Stomach smooth muscle (tissue), 2 donors: ENCODE data around the gene C22orf23.
"Not testable (repeated sequence)": the region's sequence is repeated elsewhere in the genome, so short reads cannot be mapped to it uniquely, and the experiment has no call there.

Experiments
- H3K27ac ChIP-seq: one replicate; pipeline ENCODE4 v1.7.0; 2013; ENCODE audit warnings: mild to moderate bottlenecking, low read length, inconsistent platforms
- H3K27me3 ChIP-seq, 2 donors: one replicate each; pipeline ENCODE4 v1.7.0; 2013; ENCODE audit warnings: low read length in 2 of 2; ENCODE audit not compliant: insufficient read depth in 2 of 2, control insufficient read depth in 1 of 2
- H3K36me3 ChIP-seq, 2 donors: one replicate each; pipeline ENCODE4 v1.7.0; 2013; ENCODE audit warnings: low read length in 2 of 2; ENCODE audit not compliant: control insufficient read depth in 2 of 2, insufficient read depth in 2 of 2
- H3K4me1 ChIP-seq: one replicate; pipeline ENCODE4 v1.7.0; 2013; ENCODE audit warnings: low read length; ENCODE audit not compliant: control insufficient read depth, insufficient read depth
- H3K4me3 ChIP-seq, 2 donors: one replicate each; pipeline ENCODE4 v1.7.0; 2013; ENCODE audit warnings: low read length in 2 of 2
- H3K9ac ChIP-seq, 2 donors: one replicate each; pipeline ENCODE4 v1.7.0; 2013; ENCODE audit warnings: low read length in 2 of 2, mild to moderate bottlenecking in 1 of 2
- H3K9me3 ChIP-seq, 2 donors: one replicate each; pipeline ENCODE4 v1.7.0; 2013; ENCODE audit warnings: low read length in 2 of 2; ENCODE audit not compliant: control insufficient read depth in 2 of 2
- donor health status: healthy.
- donor health status: Pancreatic carcinoma.

Gene C22orf23

GRCh38 chr22:37981282-37982011 is 28.0 kb upstream of the C22orf23 start:
- Histone ChIP-seq H3K4me3 (peak overlapping the region in 1 of 2 donors; percentile 35), H3K27me3 (no peaks in the 10 kb centered on the region), H3K27ac (no peak overlapping the region), H3K9me3 (no peaks in the 10 kb centered on the region), H3K9ac (no peak overlapping the region), H3K36me3 (no peaks in the 10 kb centered on the region), H3K4me1 (no peaks in the 10 kb centered on the region)

GRCh38 chr22:37979782-37980181 is 26.4 kb upstream of the C22orf23 start:
- peaks cover 2% of the 10 kb centered on the region for H3K4me1 ChIP-seq
- H3K9ac ChIP-seq: no peak overlapping the region
- H3K27ac ChIP-seq: no peak overlapping the region
- no peak overlapping the region for H3K4me3 ChIP-seq
- no peaks in the 10 kb centered on the region for H3K27me3 ChIP-seq
- H3K9me3 ChIP-seq: no peaks in the 10 kb centered on the region
- H3K36me3 ChIP-seq: peaks cover 0 to 8% of the 10 kb centered on the region in 2 donors

GRCh38 chr22:37976547-37976946 is 23.1 kb upstream of the C22orf23 start:
- peaks cover 0 to 8% of the 10 kb centered on the region in 2 donors for H3K36me3 ChIP-seq
- H3K9ac ChIP-seq: no peak overlapping the region
- H3K4me1 ChIP-seq: peaks cover 2% of the 10 kb centered on the region
- H3K27me3 ChIP-seq: no peaks in the 10 kb centered on the region
- H3K9me3 ChIP-seq: no peaks in the 10 kb centered on the region
- H3K27ac ChIP-seq: no peak overlapping the region
- H3K4me3 ChIP-seq: no peak overlapping the region

GRCh38 chr22:37976022-37976421 is 22.6 kb upstream of the C22orf23 start:
- not testable (repeated sequence) for H3K36me3 ChIP-seq, H3K27me3 ChIP-seq, H3K4me3 ChIP-seq, H3K27ac ChIP-seq, H3K4me1 ChIP-seq, H3K9me3 ChIP-seq, H3K9ac ChIP-seq

- Histone ChIP-seq H3K9me3 (no peaks in the 10 kb centered on the region), H3K4me3 (no peak overlapping the region), H3K27ac (no peak overlapping the region), H3K27me3 (no peaks in the 10 kb centered on the region), H3K9ac (no peak overlapping the region), H3K36me3 (peaks cover 0 to 8% of the 10 kb centered on the region in 2 donors), H3K4me1 (peaks cover 2% of the 10 kb centered on the region)
Observed at GRCh38 chr22:37975153-37975552, 21.8 kb upstream of the C22orf23 start.

- Histone ChIP-seq H3K4me3 (no peak overlapping the region), H3K9me3 (no peaks in the 10 kb centered on the region), H3K9ac (no peak overlapping the region), H3K27me3 (no peaks in the 10 kb centered on the region), H3K4me1 (peaks cover 2% of the 10 kb centered on the region), H3K36me3 (peaks cover 3 to 11% of the 10 kb centered on the region in 2 donors), H3K27ac (no peak overlapping the region)
Observed at GRCh38 chr22:37973271-37974170, 20.1 kb upstream of the C22orf23 start.

GRCh38 chr22:37972527-37972926 is 19.1 kb upstream of the C22orf23 start:
- H3K27me3 ChIP-seq: no peaks in the 10 kb centered on the region
- H3K9me3 ChIP-seq: no peaks in the 10 kb centered on the region
- peaks cover 2% of the 10 kb centered on the region for H3K4me1 ChIP-seq
- H3K36me3 ChIP-seq: peaks cover 7 to 21% of the 10 kb centered on the region in 2 donors
- H3K4me3 ChIP-seq: no peak overlapping the region
- no peak overlapping the region for H3K9ac ChIP-seq
- no peak overlapping the region for H3K27ac ChIP-seq

- H3K36me3 ChIP-seq: peaks cover 14 to 28% of the 10 kb centered on the region in 2 donors
- no peak overlapping the region for H3K9ac ChIP-seq
- H3K27ac ChIP-seq: no peak overlapping the region
- H3K9me3 ChIP-seq: no peaks in the 10 kb centered on the region
- H3K4me1 ChIP-seq: peaks cover 2% of the 10 kb centered on the region
- H3K4me3 ChIP-seq: no peak overlapping the region
- no peaks in the 10 kb centered on the region for H3K27me3 ChIP-seq
Observed at GRCh38 chr22:37971475-37972434, 18.4 kb upstream of the C22orf23 start.

GRCh38 chr22:37970864-37971263 is 17.5 kb upstream of the C22orf23 start:
- Histone ChIP-seq H3K36me3 (peaks cover 14 to 26% of the 10 kb centered on the region in 2 donors), H3K27ac (no peak overlapping the region), H3K4me1 (peaks cover 6% of the 10 kb centered on the region), H3K9me3 (no peaks in the 10 kb centered on the region), H3K27me3 (no peaks in the 10 kb centered on the region), H3K9ac (no peak overlapping the region), H3K4me3 (no peak overlapping the region)
